ENCODE data around the gene MS4A13.
"Not testable (repeated sequence)": the region's sequence is repeated elsewhere in the genome, so short reads cannot be mapped to it uniquely, and the experiment has no call there.

Gene MS4A13
- 0 to 1.1 (median 0) reads per million in 17 experiments for total RNA-seq

- DNase-seq = no peak
Observed at GRCh38 chr11:60515144-60515855, at the start of gene MS4A13. Gene MS4A13 (plus strand): TSS chr11:60515392. CDS start chr11:60518084, 2,692 bp downstream.

GRCh38 chr11:60468829-60469228, 46.4 kb upstream of the MS4A13 start:
- DNase-seq = no peak

- DNase-seq = no peak
Observed at GRCh38 chr11:60469723-60470122, 45.5 kb upstream of the MS4A13 start.

GRCh38 chr11:60477035-60477445, 38.2 kb upstream of the MS4A13 start:
- DNase-seq = peak; percentile 40 to 86 (median 62)

- peak; percentile 37 to 75 (median 60) for DNase-seq
Observed at GRCh38 chr11:60482361-60482760, 32.8 kb upstream of the MS4A13 start.

GRCh38 chr11:60485987-60486386, 29.2 kb upstream of the MS4A13 start:
- DNase-seq = peak; percentile 50 to 71 (median 62)

GRCh38 chr11:60492488-60493009, 22.6 kb upstream of the MS4A13 start, which contains the start of gene MS4A12:
Gene MS4A12 (plus strand): TSS chr11:60492778. CDS start chr11:60497319, 4,541 bp downstream.
- no peak for DNase-seq

GRCh38 chr11:60493454-60493853, 21.7 kb upstream of the MS4A13 start:
- no peak for DNase-seq

GRCh38 chr11:60498399-60498798, 16.8 kb upstream of the MS4A13 start:
- peak in 3 of 4 experiments; percentile 19 to 49 (median 28) for DNase-seq

GRCh38 chr11:60498853-60499252, 16.3 kb upstream of the MS4A13 start:
- DNase-seq = peak; percentile 53 to 80 (median 64)

GRCh38 chr11:60500276-60500910, 14.8 kb upstream of the MS4A13 start:
- DNase-seq = no peak

- peak in 2 of 4 experiments; percentile 19 to 24 for DNase-seq
Observed at GRCh38 chr11:60502221-60502775, 12.9 kb upstream of the MS4A13 start.

GRCh38 chr11:60504219-60504905, 10.8 kb upstream of the MS4A13 start:
- DNase-seq = no peak

- not testable (repeated sequence) for DNase-seq
Observed at GRCh38 chr11:60509609-60510008, 5.6 kb upstream of the MS4A13 start.

- not testable (repeated sequence) for DNase-seq
Observed at GRCh38 chr11:60510209-60510608, 5.0 kb upstream of the MS4A13 start.

- peak in 1 of 4 experiments; percentile 16 for DNase-seq
Observed at GRCh38 chr11:60511393-60511792, 3.8 kb upstream of the MS4A13 start.

- DNase-seq = no peak
Observed at GRCh38 chr11:60512651-60513225, 2.5 kb upstream of the MS4A13 start.

- peak in 3 of 4 experiments; percentile 18 to 54 (median 31) for DNase-seq
Observed at GRCh38 chr11:60513496-60514460, 1.4 kb upstream of the MS4A13 start.

GRCh38 chr11:60528465-60528864, 13.3 kb downstream of the MS4A13 start:
- DNase-seq = no peak

GRCh38 chr11:60528934-60529333, 13.7 kb downstream of the MS4A13 start:
- peak; percentile 58 to 86 (median 74) for DNase-seq
